Central memory CD8-positive, alpha-beta T cell (primary cell): ENCODE measurements around the gene SRM.

ENCODE experiments used
- ATAC-seq: fragments of 150-1000 bp; cut with Tn5 transposase; replicated peaks from 2 replicates; pipeline ENCODE4 v1.10.0; 2022; ENCODE audit warnings: mild to moderate bottlenecking, moderate FRiP score, moderate number of reproducible peaks; ENCODE audit not compliant: poor library complexity, severe bottlenecking; ENCODE audit errors: extremely low read depth
- DNase-seq, 2 donors: peaks; one replicate each; pipeline ENCODE4 v3.0.0; 2021; ENCODE audit warnings: low spot score in 2 of 2
- H3K27ac Mint-ChIP-seq: one replicate; pipeline ENCODE4 v1.8.0; 2022; ENCODE audit warnings: low read depth, mild to moderate bottlenecking, moderate library complexity, mixed read lengths
- H3K27me3 Mint-ChIP-seq: one replicate; pipeline ENCODE4 v1.8.0; 2022; ENCODE audit warnings: mixed read lengths
- H3K36me3 Mint-ChIP-seq: one replicate; pipeline ENCODE4 v1.8.0; 2022; ENCODE audit warnings: mild to moderate bottlenecking, moderate library complexity, mixed read lengths; ENCODE audit not compliant: insufficient read depth
- H3K4me1 Mint-ChIP-seq: one replicate; pipeline ENCODE4 v1.8.0; 2022; ENCODE audit warnings: mixed read lengths
- H3K4me3 Mint-ChIP-seq: one replicate; pipeline ENCODE4 v1.8.0; 2022; ENCODE audit warnings: mild to moderate bottlenecking, moderate library complexity, mixed read lengths
- H3K9me3 Mint-ChIP-seq: one replicate; pipeline ENCODE4 v1.8.0; 2022; ENCODE audit warnings: mixed read lengths

Gene SRM

DNA sequence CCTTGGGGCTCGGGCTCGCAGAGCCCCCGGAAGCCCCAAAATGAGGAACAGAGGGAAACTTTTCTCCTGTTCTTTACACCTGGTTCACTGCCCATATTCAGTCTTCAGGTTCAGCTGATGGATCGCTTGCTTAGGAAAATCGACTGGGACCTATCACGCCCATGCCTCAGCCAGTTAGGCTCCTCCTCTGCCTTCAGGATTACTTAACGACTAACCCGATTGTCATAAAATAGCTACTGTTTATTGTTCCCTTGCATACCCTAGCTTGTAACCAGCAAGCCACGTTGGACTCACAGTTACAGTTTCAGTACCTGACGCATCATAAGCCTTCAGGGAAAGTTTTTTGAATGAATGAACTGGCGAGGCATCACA is 46.7 kb downstream of the SRM start:
- Mint-ChIP-seq H3K27ac (no peak overlapping the region), H3K4me1 (peaks cover 13% of the 10 kb centered on the region), H3K36me3 (peaks cover 56% of the 10 kb centered on the region), H3K9me3 (no peaks in the 10 kb centered on the region), H3K4me3 (peak overlapping the region; percentile 84), H3K27me3 (no peaks in the 10 kb centered on the region)
- ATAC-seq, result no peak
- DNase-seq, result no peak

DNA sequence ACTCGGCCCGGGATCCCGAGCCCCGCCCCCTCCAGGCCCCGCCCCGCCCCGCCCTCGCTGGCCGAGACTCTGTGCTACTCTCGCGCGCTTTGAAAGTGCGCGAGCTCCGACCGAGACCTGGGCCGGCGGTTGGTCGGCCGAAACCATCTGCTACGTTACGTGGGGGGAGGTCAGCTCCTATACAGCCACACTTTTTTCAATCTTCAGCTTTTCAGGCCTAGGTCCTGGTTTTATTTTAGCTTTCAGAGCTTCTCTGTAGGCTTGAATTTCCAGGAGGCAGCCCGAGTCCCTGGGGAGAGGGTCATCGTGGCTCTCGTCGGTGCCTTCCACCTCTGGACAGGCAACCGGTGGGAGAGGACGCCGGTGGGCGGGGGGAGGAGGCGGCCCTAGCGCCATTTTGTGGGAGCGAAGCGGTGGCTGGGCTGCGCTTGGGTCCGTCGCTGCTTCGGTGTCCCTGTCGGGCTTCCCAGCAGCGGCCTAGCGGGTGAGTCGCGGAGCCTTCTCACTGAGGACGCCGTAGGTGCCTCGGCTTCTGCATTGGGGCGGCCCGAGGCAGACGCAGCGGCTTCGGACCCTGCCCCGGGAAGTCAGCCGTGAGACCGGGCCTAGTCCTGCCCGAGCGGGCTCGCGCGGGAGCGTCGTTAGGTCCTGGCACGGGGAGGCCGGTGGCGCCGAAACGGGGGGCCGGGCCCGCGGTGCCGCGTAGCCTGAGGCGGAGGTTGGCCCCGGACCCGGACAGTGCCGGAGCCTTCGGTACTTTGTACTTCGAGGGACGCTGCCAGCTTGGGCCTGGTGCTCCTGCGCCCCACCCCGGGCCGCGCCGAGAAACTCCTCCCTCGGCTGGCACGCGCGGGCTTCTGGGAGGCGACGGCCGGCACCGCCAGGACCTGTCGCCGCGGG is 47.3 kb downstream of the SRM start, which contains the start of gene TARDBP:
TSS of gene TARDBP (plus strand) at position 395 of the 900 bp plus-strand sequence. CDS start 1,074 bp downstream, outside the sequence.
- DNase-seq, result peak; percentile 87 to 88
- Mint-ChIP-seq H3K36me3 (peaks cover 52% of the 10 kb centered on the region), H3K27ac (peak within 1 kb of the TSS; percentile 95), H3K4me3 (peak within 1 kb of the TSS; percentile 84), H3K9me3 (no peaks in the 10 kb centered on the region), H3K27me3 (no peaks in the 10 kb centered on the region), H3K4me1 (peaks cover 11% of the 10 kb centered on the region)
- peak; percentile 88 for ATAC-seq
